GM12878 (cell line): ENCODE results near the gene ARGLU1. TPM values are rescaled to one million over a fixed set of nuclear protein-coding genes. Genes with fewer than 3 reads are reported as not detected.

ENCODE experiments used
- ATAC-seq: fragments of 200-7000 bp; cut with Tn5 transposase; 3 replicates; pipeline ENCODE4 v1.9.1; 2020; ENCODE audit warnings: mild to moderate bottlenecking, moderate library complexity
- BruUV-seq: library from RNA; stranded (reverse); fragments of 400-500 nt; replicated peaks from 2 replicates; lab custom pipeline; 2021; lab: Mats Ljungman, UMichigan
- CTCF ChIA-PET: fragments of 300-600 bp; sonication (Branson Sonifier 250); formaldehyde crosslinking; extraction: SDS; loops from one replicate; lab custom pipeline; 2021; ENCODE audit warnings: inconsistent platforms; lab: Yijun Ruan, JAX
- POLR2A ChIA-PET: fragments of 350-600 bp; formaldehyde crosslinking; extraction: SDS; loops from one replicate; lab custom pipeline; 2021; ENCODE audit warnings: inconsistent platforms; lab: Charles Lee
- RAD21 ChIA-PET: fragments of 300-600 bp; sonication (Branson Sonifier 250); formaldehyde crosslinking; loops from one replicate; lab custom pipeline; 2023; ENCODE audit warnings: antibody characterized with exemption; ENCODE audit not compliant: unreplicated experiment; lab: Charles Lee
- SMC1A ChIA-PET: fragments of 300-600 bp; sonication (Branson Sonifier 250); formaldehyde crosslinking; loops from one replicate; lab custom pipeline; 2023; ENCODE audit not compliant: unreplicated experiment, uncharacterized antibody; lab: Charles Lee
- DNase-seq: peaks from one replicate; pipeline ENCODE4 v3.0.0-alpha.2; 2011; ENCODE audit warnings: low read depth, low spot score
- FAIRE-seq: peaks from 3 replicates; lab custom pipeline; 2011; peaks lifted over from hg19 to GRCh38; lab: Jason Lieb, UNC
- H2AFZ ChIP-seq: 2 replicates; pipeline ENCODE4 v1.6.0; 2011; ENCODE audit warnings: low read depth, low read length, control low read depth; ENCODE audit not compliant: control insufficient read depth
- H3K27ac ChIP-seq: 2 replicates; pipeline ENCODE4 v1.5.1; 2011; ENCODE audit warnings: control low read depth; ENCODE audit not compliant: control insufficient read depth, insufficient read depth
- H3K27me3 ChIP-seq, 2 experiments: replicated peaks in 1 of 2; 2 replicates each; pipeline versions ENCODE4 v1.6.0 to v1.6.1; 2011; ENCODE audit warnings: low read length in 1 of 2; ENCODE audit not compliant: control insufficient read depth in 2 of 2, insufficient read depth in 2 of 2
- H3K36me3 ChIP-seq, 2 experiments: 2 replicates each; pipeline ENCODE4 v1.5.1; 2011; ENCODE audit warnings: low read length in 1 of 2; ENCODE audit not compliant: control insufficient read depth in 2 of 2, insufficient read depth in 2 of 2
- H3K4me1 ChIP-seq: 2 replicates; pipeline ENCODE4 v1.6.1; 2011; ENCODE audit warnings: mild to moderate bottlenecking, low read length, moderate library complexity, mixed read lengths; ENCODE audit not compliant: control insufficient read depth, insufficient read depth
- H3K4me2 ChIP-seq: 2 replicates; pipeline ENCODE4 v1.6.0; 2011; ENCODE audit warnings: control low read depth; ENCODE audit not compliant: control insufficient read depth, insufficient read depth
- H3K4me3 ChIP-seq: fragments of 200-600 bp; sonication (generic); 2 replicates; pipeline ENCODE4 v1.5.1; 2016
- H3K79me2 ChIP-seq: 2 replicates; pipeline ENCODE4 v1.6.0; 2011; ENCODE audit warnings: low read length; ENCODE audit not compliant: control insufficient read depth, insufficient read depth
- H3K9ac ChIP-seq: 2 replicates; pipeline ENCODE4 v1.8.0; 2011; ENCODE audit warnings: low read length, control low read depth, mixed read lengths; ENCODE audit not compliant: control insufficient read depth, insufficient read depth
- H3K9me3 ChIP-seq: replicated peaks from 3 replicates; pipeline ENCODE4 v1.5.1; 2011; ENCODE audit warnings: mild to moderate bottlenecking, low read length; ENCODE audit not compliant: control insufficient read depth, insufficient read depth
- H4K20me1 ChIP-seq: 2 replicates; pipeline ENCODE4 v1.6.0; 2011; ENCODE audit not compliant: control insufficient read depth, insufficient read depth
- ATF2 ChIP-seq: IDR thresholded peaks from 2 replicates; pipeline ENCODE4 v1.6.1; 2012; ENCODE audit warnings: low read length, inconsistent platforms
- DPF2 ChIP-seq: fragments of 450-650 bp; IDR thresholded peaks from 2 replicates; pipeline ENCODE4 v1.6.1; 2017; ENCODE audit warnings: mild to moderate bottlenecking
- E4F1 ChIP-seq: fragments of 450-650 bp; IDR thresholded peaks from 2 replicates; pipeline ENCODE4 v1.6.1; 2018; ENCODE audit warnings: borderline replicate concordance, mild to moderate bottlenecking; ENCODE audit not compliant: partially characterized antibody
- HCFC1 ChIP-seq: fragments of 150-350 bp; IDR thresholded peaks from 2 replicates; pipeline ENCODE4 v1.6.1; 2014; ENCODE audit warnings: low read length
- JUNB ChIP-seq: IDR thresholded peaks from 2 replicates; pipeline ENCODE4 v1.6.1; 2016; ENCODE audit warnings: antibody characterized with exemption, mild to moderate bottlenecking
- PAX5 ChIP-seq: IDR thresholded peaks from 2 replicates; pipeline ENCODE4 v1.6.1; 2011; ENCODE audit warnings: low read depth, low read length, borderline replicate concordance
- POLR2AphosphoS2 ChIP-seq: IDR thresholded peaks from 2 replicates; pipeline ENCODE4 v1.6.1; 2011; ENCODE audit warnings: low read depth, mild to moderate bottlenecking, low read length, improper control_type of control experiment, moderate library complexity
- RAD21 ChIP-seq: IDR thresholded peaks from 2 replicates; pipeline ENCODE4 v1.6.1; 2011; ENCODE audit warnings: mild to moderate bottlenecking, low read depth, low read length, moderate library complexity; ENCODE audit not compliant: insufficient read depth
- SPI1 ChIP-seq: IDR thresholded peaks from 2 replicates; pipeline ENCODE4 v1.6.1; 2011; ENCODE audit warnings: low read depth, mild to moderate bottlenecking, low read length, moderate library complexity, borderline replicate concordance; ENCODE audit not compliant: insufficient read depth
- YBX1 ChIP-seq: fragments of 450-650 bp; IDR thresholded peaks from 2 replicates; pipeline ENCODE4 v1.6.1; 2016; ENCODE audit warnings: antibody characterized with exemption
- WGBS: methylation state at CpG from one replicate; pipeline ENCODE4 v1.1.6; 2016; ENCODE audit warnings: low lambda C conversion rate; ENCODE audit not compliant: insufficient replicate concordance, insufficient coverage; ENCODE audit errors: missing lambda C conversion rate; 5-methylcytosine and 5-hydroxymethylcytosine counted together
- in situ Hi-C: fragments of 300-500 bp; cut with MboI; formaldehyde crosslinking; loops from 9 replicates; pipeline ENCODE4 v1.14.3; 2018; ENCODE audit warnings: mixed read lengths
- intact Hi-C: fragments of 100-400 bp; cut with micrococcal nuclease; formaldehyde crosslinking; loops from one replicate; pipeline ENCODE4 v1.14.2; 2022; ENCODE audit not compliant: unreplicated experiment
- polyA plus RNA-seq, 11 experiments: library from polyadenylated mRNA; depleted of rRNA in 4 of 11; unstranded in 6 of 11; stranded (reverse) in 5 of 11; fragments of >200 nt; fragmentation: Nextera tagmentation in 4 of 11; fragmentation: Illumina TruSeq in 1 of 11; extraction: Ambion mirVana in 4 of 11; extraction: Trizol in 1 of 11; gene quantifications; 1 replicate in 1 of 11; 2 replicates in 10 of 11; pipeline versions ENCODE4 v1.2.1 to v1.2.3, GENCODE V29; 2011 to 2016; ENCODE audit warnings: inconsistent platforms in 2 of 11, missing spikeins in 2 of 11, low read depth in 1 of 11
- total RNA-seq, 4 experiments: library from RNA; depleted of rRNA in 3 of 4; stranded (reverse); fragments of >200 nt in 3 of 4; fragmentation: Illumina TruSeq in 1 of 4; extraction: Trizol in 1 of 4; gene quantifications; 2 replicates each; pipeline versions ENCODE4 v1.2.1 to v1.2.3, GENCODE V29; 2013 to 2021
- TF ChIP-seq, protein P1 (sequence below): IDR thresholded peaks from 2 replicates; pipeline ENCODE4 v1.6.1; 2012; ENCODE audit warnings: low read depth, low read length, improper control_type of control experiment
- TF ChIP-seq, protein P2 (sequence below): IDR thresholded peaks from 2 replicates; pipeline ENCODE4 v1.6.1; 2012; ENCODE audit warnings: low read depth, low read length, improper control_type of control experiment

Gene ARGLU1
- total and polyA plus RNA-seq, 10 of the 15 experiments (the other 5 are each of a cell fraction or from before 2014, with no cell fraction given): 47.1 to 197 (median 98.3) TPM

- no peak for ATAC-seq
Observed at GRCh38 chr13:106506286-106506685, 61.7 kb downstream of the ARGLU1 start.

More at GRCh38 chr13:106506286-106506685, 61.7 kb downstream of the ARGLU1 start:
- DNase-seq (no peak), FAIRE-seq (no peak)
- no peak overlapping the region for H3K4me3 ChIP-seq
- WGBS: 32% methylated on average over 2 of the region's 2 CpGs
- no peaks in the 10 kb centered on the region for H4K20me1 ChIP-seq
- intact Hi-C loops: no loop called here
- no TSS peak for BruUV-seq
- H3K9me3 ChIP-seq: no peaks in the 10 kb centered on the region
- H2AFZ ChIP-seq: no peak overlapping the region
- no peak overlapping the region for H3K9ac ChIP-seq
- ChIA-PET RAD21 (no interaction called here), POLR2A (no interaction called here), CTCF (interaction anchor here (0.8 kb wide), 1 partner anchor 217 kb away, joined by 3 read pairs; no protein-coding TSS in a partner anchor)
- no peak overlapping the region for H3K27ac ChIP-seq
- H3K4me1 ChIP-seq: no peaks in the 10 kb centered on the region
- H3K4me2 ChIP-seq: no peak overlapping the region
- no peak for TF ChIP-seq JUNB
- TF ChIP-seq, protein P1, sequence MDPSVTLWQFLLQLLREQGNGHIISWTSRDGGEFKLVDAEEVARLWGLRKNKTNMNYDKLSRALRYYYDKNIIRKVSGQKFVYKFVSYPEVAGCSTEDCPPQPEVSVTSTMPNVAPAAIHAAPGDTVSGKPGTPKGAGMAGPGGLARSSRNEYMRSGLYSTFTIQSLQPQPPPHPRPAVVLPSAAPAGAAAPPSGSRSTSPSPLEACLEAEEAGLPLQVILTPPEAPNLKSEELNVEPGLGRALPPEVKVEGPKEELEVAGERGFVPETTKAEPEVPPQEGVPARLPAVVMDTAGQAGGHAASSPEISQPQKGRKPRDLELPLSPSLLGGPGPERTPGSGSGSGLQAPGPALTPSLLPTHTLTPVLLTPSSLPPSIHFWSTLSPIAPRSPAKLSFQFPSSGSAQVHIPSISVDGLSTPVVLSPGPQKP: no peak
- TF ChIP-seq, protein P2, sequence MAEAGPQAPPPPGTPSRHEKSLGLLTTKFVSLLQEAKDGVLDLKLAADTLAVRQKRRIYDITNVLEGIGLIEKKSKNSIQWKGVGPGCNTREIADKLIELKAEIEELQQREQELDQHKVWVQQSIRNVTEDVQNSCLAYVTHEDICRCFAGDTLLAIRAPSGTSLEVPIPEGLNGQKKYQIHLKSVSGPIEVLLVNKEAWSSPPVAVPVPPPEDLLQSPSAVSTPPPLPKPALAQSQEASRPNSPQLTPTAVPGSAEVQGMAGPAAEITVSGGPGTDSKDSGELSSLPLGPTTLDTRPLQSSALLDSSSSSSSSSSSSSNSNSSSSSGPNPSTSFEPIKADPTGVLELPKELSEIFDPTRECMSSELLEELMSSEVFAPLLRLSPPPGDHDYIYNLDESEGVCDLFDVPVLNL: no peak
- no peak for TF ChIP-seq RAD21
- TF ChIP-seq PAX5: no peak
- no peak for TF ChIP-seq YBX1
- TF ChIP-seq POLR2AphosphoS2: no peak
- no peak for TF ChIP-seq SPI1
- no peak for TF ChIP-seq HCFC1
- TF ChIP-seq ATF2: no peak
- no peak for TF ChIP-seq DPF2
- TF ChIP-seq E4F1: no peak
- TF ChIP-seq, all 136 proteins: peak for 0
- SMC1A ChIA-PET: interaction anchor here (0.6 kb wide), 1 partner anchor 238 kb away, joined by 3 read pairs; no protein-coding TSS in a partner anchor
- in situ Hi-C loops: no loop called here
- H3K79me2 ChIP-seq: no peaks in the 10 kb centered on the region
- no peaks in the 10 kb centered on the region for H3K36me3 ChIP-seq
- no peaks in the 10 kb centered on the region for H3K27me3 ChIP-seq
